HG03060 (cell line): ENCODE results near the gene RIC1.
A peak's percentile ranks its signal among the peaks of the same experiment; 100 is the strongest.
"Not testable (repeated sequence)": the region's sequence is repeated elsewhere in the genome, so short reads cannot be mapped to it uniquely, and the experiment has no call there.

ENCODE experiments used
- ATAC-seq: cut with Tn5 transposase; IDR thresholded peaks from one replicate; pipeline ENCODE4 v1.9.1; 2021; ENCODE audit warnings: low read depth, moderate number of reproducible peaks; ENCODE audit not compliant: unreplicated experiment

RIC1 gene, protein sequence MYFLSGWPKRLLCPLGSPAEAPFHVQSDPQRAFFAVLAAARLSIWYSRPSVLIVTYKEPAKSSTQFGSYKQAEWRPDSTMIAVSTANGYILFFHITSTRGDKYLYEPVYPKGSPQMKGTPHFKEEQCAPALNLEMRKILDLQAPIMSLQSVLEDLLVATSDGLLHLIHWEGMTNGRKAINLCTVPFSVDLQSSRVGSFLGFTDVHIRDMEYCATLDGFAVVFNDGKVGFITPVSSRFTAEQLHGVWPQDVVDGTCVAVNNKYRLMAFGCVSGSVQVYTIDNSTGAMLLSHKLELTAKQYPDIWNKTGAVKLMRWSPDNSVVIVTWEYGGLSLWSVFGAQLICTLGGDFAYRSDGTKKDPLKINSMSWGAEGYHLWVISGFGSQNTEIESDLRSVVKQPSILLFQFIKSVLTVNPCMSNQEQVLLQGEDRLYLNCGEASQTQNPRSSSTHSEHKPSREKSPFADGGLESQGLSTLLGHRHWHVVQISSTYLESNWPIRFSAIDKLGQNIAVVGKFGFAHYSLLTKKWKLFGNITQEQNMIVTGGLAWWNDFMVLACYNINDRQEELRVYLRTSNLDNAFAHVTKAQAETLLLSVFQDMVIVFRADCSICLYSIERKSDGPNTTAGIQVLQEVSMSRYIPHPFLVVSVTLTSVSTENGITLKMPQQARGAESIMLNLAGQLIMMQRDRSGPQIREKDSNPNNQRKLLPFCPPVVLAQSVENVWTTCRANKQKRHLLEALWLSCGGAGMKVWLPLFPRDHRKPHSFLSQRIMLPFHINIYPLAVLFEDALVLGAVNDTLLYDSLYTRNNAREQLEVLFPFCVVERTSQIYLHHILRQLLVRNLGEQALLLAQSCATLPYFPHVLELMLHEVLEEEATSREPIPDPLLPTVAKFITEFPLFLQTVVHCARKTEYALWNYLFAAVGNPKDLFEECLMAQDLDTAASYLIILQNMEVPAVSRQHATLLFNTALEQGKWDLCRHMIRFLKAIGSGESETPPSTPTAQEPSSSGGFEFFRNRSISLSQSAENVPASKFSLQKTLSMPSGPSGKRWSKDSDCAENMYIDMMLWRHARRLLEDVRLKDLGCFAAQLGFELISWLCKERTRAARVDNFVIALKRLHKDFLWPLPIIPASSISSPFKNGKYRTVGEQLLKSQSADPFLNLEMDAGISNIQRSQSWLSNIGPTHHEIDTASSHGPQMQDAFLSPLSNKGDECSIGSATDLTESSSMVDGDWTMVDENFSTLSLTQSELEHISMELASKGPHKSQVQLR (N-terminal part only)

DNA sequence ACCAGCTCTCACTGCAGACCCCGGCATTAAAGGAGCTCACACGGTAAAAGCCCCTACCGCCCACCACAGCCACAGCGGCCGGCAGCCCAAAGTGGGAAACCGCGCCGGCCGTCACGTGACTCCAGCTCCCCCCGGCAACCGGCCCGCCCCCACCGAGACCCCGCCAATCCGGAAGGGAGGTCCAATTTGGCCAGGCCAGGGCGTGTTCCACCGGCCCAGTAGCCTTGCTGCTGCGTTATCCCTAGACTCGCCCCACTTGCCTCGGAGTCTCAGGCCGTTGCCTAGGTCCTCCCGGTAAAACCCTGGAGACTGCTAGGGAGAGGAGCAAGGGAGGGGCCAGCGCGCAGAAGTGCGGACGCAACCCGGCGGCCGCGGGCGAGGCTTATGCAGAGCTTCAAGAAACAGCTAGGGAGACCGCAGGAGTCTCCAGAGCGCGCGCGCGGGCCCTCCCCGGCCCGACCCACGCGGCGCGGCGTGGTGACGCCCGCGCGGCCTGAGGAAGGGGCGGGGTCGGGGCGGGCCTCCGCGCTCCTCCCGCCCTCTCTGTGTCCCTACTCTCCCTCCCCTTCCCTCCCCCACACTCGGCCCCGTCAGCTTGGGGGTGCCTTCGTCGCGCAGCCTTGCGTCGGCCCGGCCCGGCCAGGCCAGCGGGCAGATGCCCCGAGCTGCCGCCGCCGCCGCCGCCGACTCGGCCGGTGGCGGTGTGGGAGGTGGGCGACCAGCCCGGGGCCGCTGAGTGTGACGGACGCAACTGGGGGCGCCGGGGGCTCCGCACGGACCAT, at the start of gene RIC1:
TSS of gene RIC1 (plus strand) at position 578 of the 782 bp plus-strand sequence. CDS start at position 781, 203 bp downstream.
- ATAC-seq, result no peak

GRCh38 chr9:5579881-5580280, 49.0 kb upstream of the RIC1 start:
- no peak for ATAC-seq

GRCh38 chr9:5580650-5581049, 48.3 kb upstream of the RIC1 start:
- no peak for ATAC-seq

DNA sequence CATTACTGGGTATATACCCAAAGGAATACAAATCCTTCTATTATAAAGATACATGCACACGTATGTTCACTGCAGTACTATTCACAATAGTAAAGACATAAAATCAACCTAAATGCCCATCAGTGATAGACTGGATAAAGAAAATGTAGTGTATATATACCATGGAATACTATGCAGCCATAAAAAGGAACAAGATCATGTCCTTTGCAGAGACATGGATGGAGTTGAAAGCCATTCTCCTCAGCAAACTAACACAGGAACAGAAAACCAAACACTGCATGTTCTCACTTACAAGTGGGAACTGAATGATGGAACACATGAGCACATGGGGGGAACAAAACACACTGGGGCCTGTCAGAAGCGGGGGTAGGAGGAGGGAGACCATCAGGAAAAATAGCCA, 47.2 kb upstream of the RIC1 start:
- ATAC-seq, result not testable (repeated sequence)

DNA sequence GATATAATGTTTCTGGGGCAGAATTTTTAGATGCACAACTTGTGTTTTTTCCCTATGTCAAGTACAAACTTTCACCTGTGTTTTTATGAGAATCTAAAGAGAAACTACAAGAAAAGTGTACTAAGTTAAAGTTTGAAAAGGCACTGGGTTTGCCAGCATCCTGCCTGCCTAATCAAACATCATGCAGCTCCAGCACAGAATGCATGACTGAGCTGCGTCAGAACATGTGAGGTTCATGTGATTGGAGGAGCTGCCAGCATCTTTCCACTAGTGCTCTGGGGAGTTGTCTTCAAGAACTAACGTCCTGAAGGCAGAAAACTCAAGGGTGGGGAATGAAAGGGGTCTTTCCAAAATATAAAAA, 46.1 kb upstream of the RIC1 start:
- ATAC-seq, result peak; percentile 31

DNA sequence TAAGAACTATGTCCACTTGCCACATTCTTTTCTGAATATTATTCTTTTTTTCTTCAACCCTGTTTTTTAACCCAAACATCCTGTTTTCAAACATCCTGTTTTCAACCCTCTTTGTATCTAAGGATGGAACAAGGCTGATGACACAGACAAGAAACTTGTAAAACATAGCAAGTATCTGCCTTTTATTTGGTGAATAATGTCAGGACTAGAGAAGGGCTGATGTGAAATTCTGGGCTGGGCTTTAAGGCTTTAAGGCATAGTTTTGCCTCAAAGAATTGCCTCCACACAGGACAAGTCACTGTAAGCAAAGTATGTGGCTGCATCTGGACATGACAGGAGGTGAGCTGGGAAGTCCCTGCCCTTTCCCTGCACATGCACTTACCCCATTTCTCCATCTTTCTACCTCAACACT, 42.5 kb upstream of the RIC1 start:
- no peak for ATAC-seq

DNA sequence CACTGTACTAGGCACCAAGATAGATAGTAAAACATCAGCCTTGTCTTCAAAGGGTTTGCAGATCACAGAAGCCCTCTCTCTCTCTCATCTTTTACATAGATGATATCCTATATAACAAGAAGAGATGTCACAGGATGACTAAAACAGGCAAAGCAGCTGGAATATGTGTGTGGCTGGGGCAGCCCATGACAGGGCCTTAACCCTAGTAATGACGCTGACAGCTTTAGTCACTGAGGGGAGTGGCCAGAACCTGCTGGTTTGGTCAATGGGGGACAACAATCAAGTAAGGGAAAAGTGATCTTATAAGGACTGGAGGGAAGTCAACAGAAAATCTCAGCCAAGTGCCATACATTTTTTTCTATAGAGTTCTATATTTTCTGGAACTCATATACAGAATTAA, 41.9 kb upstream of the RIC1 start:
- ATAC-seq, result no peak

- no peak for ATAC-seq
Observed at GRCh38 chr9:5592231-5592630, 36.7 kb upstream of the RIC1 start.

DNA sequence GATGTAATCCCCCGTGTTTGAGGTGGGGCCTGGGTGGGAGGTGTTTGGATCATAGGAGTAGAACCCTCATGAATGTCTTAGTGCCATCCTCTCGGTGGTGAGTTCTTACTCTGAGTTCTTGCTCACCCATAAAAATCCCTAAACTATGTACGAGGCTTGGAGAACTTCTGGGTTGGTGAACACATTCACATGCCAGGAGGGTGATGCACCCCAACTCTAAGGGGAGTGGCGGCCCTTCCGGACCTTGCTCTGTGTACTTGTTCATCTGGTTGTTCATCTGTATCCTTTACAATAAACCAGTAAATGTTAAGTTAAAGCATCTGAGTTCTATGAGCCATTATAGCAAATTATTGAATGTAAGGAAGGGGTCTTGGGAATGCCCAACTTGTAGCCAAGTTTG, 36.0 kb upstream of the RIC1 start:
- no peak for ATAC-seq

GRCh38 chr9:5593904-5594303, 35.0 kb upstream of the RIC1 start:
- peak; percentile 39 for ATAC-seq

- no peak for ATAC-seq
Observed at GRCh38 chr9:5596173-5596572, 32.7 kb upstream of the RIC1 start.

GRCh38 chr9:5608298-5609225, 20.3 kb upstream of the RIC1 start:
- ATAC-seq, result peak; percentile 46

GRCh38 chr9:5609226-5609596, 19.7 kb upstream of the RIC1 start:
- ATAC-seq, result no peak

GRCh38 chr9:5610491-5610890, 18.4 kb upstream of the RIC1 start:
- ATAC-seq, result no peak

GRCh38 chr9:5611321-5612184, 17.4 kb upstream of the RIC1 start:
- ATAC-seq, result no peak

DNA sequence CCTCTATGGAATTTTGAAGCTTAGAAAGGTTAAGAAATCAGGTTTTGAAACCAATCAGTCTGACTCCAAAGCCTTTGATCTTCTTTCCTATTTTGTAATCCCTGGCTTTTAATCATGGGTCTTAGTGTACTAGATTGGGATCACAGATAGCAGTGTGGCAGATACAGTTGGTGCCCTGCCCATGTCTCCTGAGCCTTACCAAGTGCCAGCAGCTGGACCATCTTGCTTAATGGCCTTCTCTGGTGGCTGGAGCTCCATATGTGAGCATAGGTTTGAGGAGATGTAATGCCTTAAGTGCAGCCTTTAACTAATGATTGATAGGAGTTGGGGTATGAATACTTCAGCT, 16.7 kb upstream of the RIC1 start:
- ATAC-seq, result no peak

GRCh38 chr9:5614192-5614591, 14.7 kb upstream of the RIC1 start:
- ATAC-seq, result no peak

DNA sequence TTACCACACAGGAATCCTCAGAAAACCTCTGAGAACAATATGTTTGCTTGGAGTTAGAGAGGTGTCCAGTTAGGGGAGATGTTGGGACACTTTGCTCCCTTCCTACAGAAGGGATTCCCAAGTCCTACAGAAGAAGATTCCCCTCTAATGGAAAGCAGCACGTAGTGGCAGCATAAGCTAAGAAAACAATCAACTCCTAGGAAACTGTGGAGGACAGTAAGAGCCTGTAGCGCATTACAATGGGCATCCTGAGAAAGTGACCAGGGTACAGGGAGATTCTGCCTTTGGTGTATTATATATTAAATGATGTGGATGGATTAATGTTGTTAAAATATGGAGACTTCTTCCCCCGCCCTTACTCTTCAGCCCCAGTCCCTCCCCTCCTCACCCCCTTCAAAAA, 13.9 kb upstream of the RIC1 start:
- no peak for ATAC-seq
